ENCODE results near the gene SH3BGRL2. TPM values are rescaled to one million over a fixed set of nuclear protein-coding genes. Genes with fewer than 3 reads are reported as not detected.

The SH3BGRL2 gene
- 10.0 TPM for polyA plus RNA-seq (2013)

GRCh38 chr6:79630883-79631692 is at the start of gene SH3BGRL2:
TSS of gene SH3BGRL2 (plus strand) at chr6:79631329. CDS start at chr6:79631462, 133 bp downstream.
- Histone ChIP-seq H3K27ac (ENCODE audit: insufficient read depth in 1 of 2, low read depth in 1 of 2, low read length in 2 of 2, poor library complexity in 1 of 2, severe bottlenecking in 2 of 2) (peak within 1 kb of the TSS in 1 of 2 experiments; percentile 51), H3K27me3 (replicated peaks in 2 of 5; ENCODE audit: control insufficient read depth in 4 of 5, insufficient read depth in 5 of 5, low read length in 4 of 5) (peaks cover 0 to 9% (median 0%) of the 10 kb centered on the region in 5 experiments), H3K4me3 (ENCODE audit: control insufficient read depth in 1 of 7, extremely low read depth in 1 of 7, insufficient read depth in 4 of 7, low read depth in 2 of 7, low read length in 6 of 7) (peak within 1 kb of the TSS; percentile 73 to 90 (median 83)), H3K9me3 (ENCODE audit: control extremely low read depth in 1 of 5, control insufficient read depth in 4 of 5, insufficient read depth in 2 of 5, low read depth in 1 of 5, low read length in 4 of 5) (no peaks in the 10 kb centered on the region), H3K36me3 (ENCODE audit: control insufficient read depth in 4 of 4, insufficient read depth in 4 of 4, low read length in 3 of 4) (no peaks in the 10 kb centered on the region), H3K4me1 (ENCODE audit: control extremely low read depth in 1 of 4, control insufficient read depth in 4 of 4, insufficient read depth in 4 of 4, low read length in 3 of 4) (peaks cover 0 to 36% (median 15%) of the 10 kb centered on the region in 4 experiments)
- under 1% methylated on average over 42 of the region's 72 CpGs for WGBS (ENCODE audit: insufficient coverage)
- ChIA-PET POLR2A (interaction anchor here (0.6 kb wide), 1 partner anchor 558 kb away, joined by 3 read pairs; no protein-coding TSS in a partner anchor), CTCF (interaction anchor here (0.9 to 3.9 kb wide), 3 partner anchors 9 to 36 kb away, joined by 3 to 22 read pairs (median 4); no protein-coding TSS in a partner anchor)
- DNase-seq = peak; percentile 55 to 72 (median 62)

DNA sequence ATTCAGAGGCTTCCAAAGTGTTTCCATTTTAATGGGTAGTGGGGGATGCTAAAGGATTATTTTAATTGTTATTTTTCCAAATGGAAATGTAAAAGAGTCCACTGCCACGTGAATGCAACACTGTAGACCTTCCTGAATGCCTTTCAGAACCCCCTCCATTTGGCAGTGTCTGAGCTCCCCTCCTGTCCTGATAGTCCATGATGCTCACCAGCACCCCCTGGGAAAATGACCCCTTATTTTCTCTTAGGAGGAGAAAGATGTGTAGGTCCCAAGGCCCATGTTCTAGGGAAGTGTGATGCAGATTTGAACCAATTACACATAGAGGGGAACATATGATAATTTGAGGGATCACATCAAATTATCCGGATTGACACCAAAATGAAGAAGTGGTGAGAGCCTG is 46.8 kb upstream of the SH3BGRL2 start:
- no peaks in the 10 kb centered on the region for H3K36me3 ChIP-seq (ENCODE audit: control insufficient read depth in 4 of 4, insufficient read depth in 4 of 4, low read length in 3 of 4)
- DNase-seq = no peak
- peaks cover 0 to 3% (median 0%) of the 10 kb centered on the region in 5 experiments for H3K9me3 ChIP-seq (ENCODE audit: control extremely low read depth in 1 of 5, control insufficient read depth in 4 of 5, insufficient read depth in 2 of 5, low read depth in 1 of 5, low read length in 4 of 5)
- WGBS (ENCODE audit: insufficient coverage) = 87% methylated on average over 2 of the region's 2 CpGs
- H3K27ac ChIP-seq (ENCODE audit: insufficient read depth in 1 of 2, low read depth in 1 of 2, low read length in 2 of 2, poor library complexity in 1 of 2, severe bottlenecking in 2 of 2) = no peak overlapping the region
- CTCF ChIA-PET = no interaction called here
- H3K27me3 ChIP-seq (replicated peaks in 2 of 5; ENCODE audit: control insufficient read depth in 4 of 5, insufficient read depth in 5 of 5, low read length in 4 of 5) = no peaks in the 10 kb centered on the region
- POLR2A ChIA-PET = no interaction called here
- no peaks in the 10 kb centered on the region for H3K4me1 ChIP-seq (ENCODE audit: control extremely low read depth in 1 of 4, control insufficient read depth in 4 of 4, insufficient read depth in 4 of 4, low read length in 3 of 4)
- no peak overlapping the region for H3K4me3 ChIP-seq (ENCODE audit: control insufficient read depth in 1 of 7, extremely low read depth in 1 of 7, insufficient read depth in 4 of 7, low read depth in 2 of 7, low read length in 6 of 7)

- ChIA-PET POLR2A (no interaction called here), CTCF (no interaction called here)
- H3K4me1 ChIP-seq (ENCODE audit: control extremely low read depth in 1 of 4, control insufficient read depth in 4 of 4, insufficient read depth in 4 of 4, low read length in 3 of 4) = no peaks in the 10 kb centered on the region
- no peaks in the 10 kb centered on the region for H3K36me3 ChIP-seq (ENCODE audit: control insufficient read depth in 4 of 4, insufficient read depth in 4 of 4, low read length in 3 of 4)
- peak in 1 of 3 donors; percentile 19 for DNase-seq
- no peak overlapping the region for H3K4me3 ChIP-seq (ENCODE audit: control insufficient read depth in 1 of 7, extremely low read depth in 1 of 7, insufficient read depth in 4 of 7, low read depth in 2 of 7, low read length in 6 of 7)
- H3K9me3 ChIP-seq (ENCODE audit: control extremely low read depth in 1 of 5, control insufficient read depth in 4 of 5, insufficient read depth in 2 of 5, low read depth in 1 of 5, low read length in 4 of 5) = no peaks in the 10 kb centered on the region
- no peak overlapping the region for H3K27ac ChIP-seq (ENCODE audit: insufficient read depth in 1 of 2, low read depth in 1 of 2, low read length in 2 of 2, poor library complexity in 1 of 2, severe bottlenecking in 2 of 2)
- H3K27me3 ChIP-seq (replicated peaks in 2 of 5; ENCODE audit: control insufficient read depth in 4 of 5, insufficient read depth in 5 of 5, low read length in 4 of 5) = no peaks in the 10 kb centered on the region
These were observed 44.6 kb upstream of the SH3BGRL2 start for GRCh38 chr6:79586548-79586947.

- CTCF ChIA-PET = no interaction called here
- Histone ChIP-seq H3K4me1 (ENCODE audit: control extremely low read depth in 1 of 4, control insufficient read depth in 4 of 4, insufficient read depth in 4 of 4, low read length in 3 of 4) (no peaks in the 10 kb centered on the region), H3K27me3 (replicated peaks in 2 of 5; ENCODE audit: control insufficient read depth in 4 of 5, insufficient read depth in 5 of 5, low read length in 4 of 5) (no peaks in the 10 kb centered on the region), H3K27ac (ENCODE audit: insufficient read depth in 1 of 2, low read depth in 1 of 2, low read length in 2 of 2, poor library complexity in 1 of 2, severe bottlenecking in 2 of 2) (no peak overlapping the region), H3K4me3 (ENCODE audit: control insufficient read depth in 1 of 7, extremely low read depth in 1 of 7, insufficient read depth in 4 of 7, low read depth in 2 of 7, low read length in 6 of 7) (no peak overlapping the region), H3K9me3 (ENCODE audit: control extremely low read depth in 1 of 5, control insufficient read depth in 4 of 5, insufficient read depth in 2 of 5, low read depth in 1 of 5, low read length in 4 of 5) (no peaks in the 10 kb centered on the region), H3K36me3 (ENCODE audit: control insufficient read depth in 4 of 4, insufficient read depth in 4 of 4, low read length in 3 of 4) (no peaks in the 10 kb centered on the region)
- WGBS (ENCODE audit: insufficient coverage) = 93% methylated on average over 3 of the region's 7 CpGs
- POLR2A ChIA-PET = no interaction called here
- no peak for DNase-seq
These were observed 41.4 kb upstream of the SH3BGRL2 start for GRCh38 chr6:79589701-79590100.

DNA sequence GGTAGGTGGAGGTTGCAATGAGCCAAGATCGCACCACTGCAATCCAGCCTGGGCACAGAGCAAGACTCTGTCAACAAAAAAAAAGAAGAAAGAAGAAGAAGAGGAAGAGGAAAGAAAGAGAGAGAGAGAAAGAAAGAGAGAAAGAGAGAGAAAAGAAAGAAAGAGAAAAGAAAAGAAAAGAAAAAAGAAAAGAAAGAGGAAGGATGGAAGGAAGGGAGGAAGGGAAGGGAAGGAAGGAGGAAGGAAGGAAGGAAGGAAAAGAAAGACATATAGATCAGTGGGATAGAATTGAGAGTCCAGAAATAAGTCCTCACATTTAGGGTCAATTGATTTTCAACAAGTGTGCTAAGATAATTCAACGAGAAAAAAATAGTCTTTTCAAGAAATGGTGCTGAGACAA is 34.0 kb upstream of the SH3BGRL2 start:
- ChIA-PET POLR2A (no interaction called here), CTCF (interaction anchor here (1.5 kb wide), 1 partner anchor 70 kb away, joined by 3 read pairs; no protein-coding TSS in a partner anchor)
- H3K27me3 ChIP-seq (replicated peaks in 2 of 5; ENCODE audit: control insufficient read depth in 4 of 5, insufficient read depth in 5 of 5, low read length in 4 of 5) = no peaks in the 10 kb centered on the region
- no peak overlapping the region for H3K4me3 ChIP-seq (ENCODE audit: control insufficient read depth in 1 of 7, extremely low read depth in 1 of 7, insufficient read depth in 4 of 7, low read depth in 2 of 7, low read length in 6 of 7)
- 100% methylated on average over 1 of the region's 2 CpGs for WGBS (ENCODE audit: insufficient coverage)
- no peaks in the 10 kb centered on the region for H3K4me1 ChIP-seq (ENCODE audit: control extremely low read depth in 1 of 4, control insufficient read depth in 4 of 4, insufficient read depth in 4 of 4, low read length in 3 of 4)
- no peak overlapping the region for H3K27ac ChIP-seq (ENCODE audit: insufficient read depth in 1 of 2, low read depth in 1 of 2, low read length in 2 of 2, poor library complexity in 1 of 2, severe bottlenecking in 2 of 2)
- H3K36me3 ChIP-seq (ENCODE audit: control insufficient read depth in 4 of 4, insufficient read depth in 4 of 4, low read length in 3 of 4) = no peaks in the 10 kb centered on the region
- no peak for DNase-seq
- H3K9me3 ChIP-seq (ENCODE audit: control extremely low read depth in 1 of 5, control insufficient read depth in 4 of 5, insufficient read depth in 2 of 5, low read depth in 1 of 5, low read length in 4 of 5) = no peaks in the 10 kb centered on the region

DNA sequence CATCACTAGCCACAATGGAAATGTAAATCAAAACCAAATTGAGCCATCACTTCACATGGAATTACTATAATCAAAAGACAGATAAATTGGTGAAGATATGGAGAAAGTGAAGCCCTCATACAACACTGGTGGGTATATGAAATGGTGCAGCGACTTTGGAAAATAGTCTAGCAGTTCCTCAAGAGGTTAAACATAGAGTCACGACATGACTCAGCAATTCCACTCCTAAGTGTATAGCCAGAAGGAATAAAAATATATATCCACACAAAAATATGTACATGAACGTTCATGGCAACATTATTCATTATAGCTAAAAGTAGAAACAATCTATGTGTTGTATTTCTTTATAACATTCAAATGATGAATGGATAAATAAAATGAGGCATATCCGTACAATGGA is 33.1 kb upstream of the SH3BGRL2 start:
- Histone ChIP-seq H3K4me1 (ENCODE audit: control extremely low read depth in 1 of 4, control insufficient read depth in 4 of 4, insufficient read depth in 4 of 4, low read length in 3 of 4) (no peaks in the 10 kb centered on the region), H3K27ac (ENCODE audit: insufficient read depth in 1 of 2, low read depth in 1 of 2, low read length in 2 of 2, poor library complexity in 1 of 2, severe bottlenecking in 2 of 2) (no peak overlapping the region), H3K4me3 (ENCODE audit: control insufficient read depth in 1 of 7, extremely low read depth in 1 of 7, insufficient read depth in 4 of 7, low read depth in 2 of 7, low read length in 6 of 7) (no peak overlapping the region), H3K36me3 (ENCODE audit: control insufficient read depth in 4 of 4, insufficient read depth in 4 of 4, low read length in 3 of 4) (no peaks in the 10 kb centered on the region), H3K27me3 (replicated peaks in 2 of 5; ENCODE audit: control insufficient read depth in 4 of 5, insufficient read depth in 5 of 5, low read length in 4 of 5) (no peaks in the 10 kb centered on the region), H3K9me3 (ENCODE audit: control extremely low read depth in 1 of 5, control insufficient read depth in 4 of 5, insufficient read depth in 2 of 5, low read depth in 1 of 5, low read length in 4 of 5) (no peaks in the 10 kb centered on the region)
- CTCF ChIA-PET = no interaction called here
- POLR2A ChIA-PET = no interaction called here
- DNase-seq = no peak
- WGBS (ENCODE audit: insufficient coverage) = 100% methylated on average over 2 of the region's 4 CpGs

GRCh38 chr6:79599725-79600259 is 31.3 kb upstream of the SH3BGRL2 start:
- 100% methylated on average over 4 of the region's 5 CpGs for WGBS (ENCODE audit: insufficient coverage)

More at GRCh38 chr6:79599725-79600259, 31.3 kb upstream of the SH3BGRL2 start:
- CTCF ChIA-PET = interaction anchor here (1.1 to 1.9 kb wide), 2 partner anchors 10 to 73 kb away, joined by 3 to 4 read pairs; no protein-coding TSS in a partner anchor
- DNase-seq = peak in 1 of 3 donors; percentile 22
- Histone ChIP-seq H3K4me3 (ENCODE audit: control insufficient read depth in 1 of 7, extremely low read depth in 1 of 7, insufficient read depth in 4 of 7, low read depth in 2 of 7, low read length in 6 of 7) (no peak overlapping the region), H3K9me3 (ENCODE audit: control extremely low read depth in 1 of 5, control insufficient read depth in 4 of 5, insufficient read depth in 2 of 5, low read depth in 1 of 5, low read length in 4 of 5) (no peaks in the 10 kb centered on the region), H3K4me1 (ENCODE audit: control extremely low read depth in 1 of 4, control insufficient read depth in 4 of 4, insufficient read depth in 4 of 4, low read length in 3 of 4) (no peaks in the 10 kb centered on the region), H3K27ac (ENCODE audit: insufficient read depth in 1 of 2, low read depth in 1 of 2, low read length in 2 of 2, poor library complexity in 1 of 2, severe bottlenecking in 2 of 2) (no peak overlapping the region), H3K36me3 (ENCODE audit: control insufficient read depth in 4 of 4, insufficient read depth in 4 of 4, low read length in 3 of 4) (no peaks in the 10 kb centered on the region), H3K27me3 (replicated peaks in 2 of 5; ENCODE audit: control insufficient read depth in 4 of 5, insufficient read depth in 5 of 5, low read length in 4 of 5) (no peaks in the 10 kb centered on the region)
- POLR2A ChIA-PET = no interaction called here
